Measurements from ENCODE around the gene KIF1A. TPM values are rescaled to one million over a fixed set of nuclear protein-coding genes. Genes with fewer than 3 reads are reported as not detected.

KIF1A gene
- polyA plus RNA-seq, 1 donor: 15.8 TPM

DNA sequence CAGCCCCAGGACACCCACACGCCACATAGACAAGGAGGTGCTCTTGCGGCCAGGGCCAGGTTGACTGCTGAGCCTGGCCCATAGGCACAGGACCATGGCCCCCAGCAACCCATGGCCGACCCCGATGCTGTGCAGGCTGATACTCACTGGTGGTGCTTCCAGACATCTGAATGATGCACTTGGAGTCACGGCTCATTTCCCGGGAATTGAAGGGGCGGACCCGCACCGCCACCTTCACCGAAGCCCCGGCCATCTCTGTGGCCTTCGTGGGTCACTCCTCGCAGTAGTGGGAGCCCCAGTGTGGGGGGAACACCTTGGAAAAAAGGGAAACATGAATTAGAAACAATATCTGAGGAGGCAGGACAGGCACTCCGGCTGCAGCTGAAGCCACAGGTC, 22.5 kb downstream of the KIF1A start:
- no CpG with 5 or more reads among the region's 14 CpGs for WGBS (ENCODE audit: insufficient coverage, low lambda C conversion rate)
- no peak overlapping the region for H3K27ac ChIP-seq (ENCODE audit: low read length)
- peaks cover 12% of the 10 kb centered on the region for H3K27me3 ChIP-seq (ENCODE audit: control insufficient read depth, insufficient read depth, low read length)
- H3K4me1 ChIP-seq (ENCODE audit: control insufficient read depth, insufficient read depth, low read length): peaks cover 14% of the 10 kb centered on the region
- H3K4me3 ChIP-seq (ENCODE audit: low read length): no peak overlapping the region
- H3K36me3 ChIP-seq (ENCODE audit: control insufficient read depth, insufficient read depth, low read length): no peaks in the 10 kb centered on the region
- no peak for DNase-seq
- H3K9me3 ChIP-seq (ENCODE audit: control insufficient read depth, low read depth, low read length): no peaks in the 10 kb centered on the region

DNA sequence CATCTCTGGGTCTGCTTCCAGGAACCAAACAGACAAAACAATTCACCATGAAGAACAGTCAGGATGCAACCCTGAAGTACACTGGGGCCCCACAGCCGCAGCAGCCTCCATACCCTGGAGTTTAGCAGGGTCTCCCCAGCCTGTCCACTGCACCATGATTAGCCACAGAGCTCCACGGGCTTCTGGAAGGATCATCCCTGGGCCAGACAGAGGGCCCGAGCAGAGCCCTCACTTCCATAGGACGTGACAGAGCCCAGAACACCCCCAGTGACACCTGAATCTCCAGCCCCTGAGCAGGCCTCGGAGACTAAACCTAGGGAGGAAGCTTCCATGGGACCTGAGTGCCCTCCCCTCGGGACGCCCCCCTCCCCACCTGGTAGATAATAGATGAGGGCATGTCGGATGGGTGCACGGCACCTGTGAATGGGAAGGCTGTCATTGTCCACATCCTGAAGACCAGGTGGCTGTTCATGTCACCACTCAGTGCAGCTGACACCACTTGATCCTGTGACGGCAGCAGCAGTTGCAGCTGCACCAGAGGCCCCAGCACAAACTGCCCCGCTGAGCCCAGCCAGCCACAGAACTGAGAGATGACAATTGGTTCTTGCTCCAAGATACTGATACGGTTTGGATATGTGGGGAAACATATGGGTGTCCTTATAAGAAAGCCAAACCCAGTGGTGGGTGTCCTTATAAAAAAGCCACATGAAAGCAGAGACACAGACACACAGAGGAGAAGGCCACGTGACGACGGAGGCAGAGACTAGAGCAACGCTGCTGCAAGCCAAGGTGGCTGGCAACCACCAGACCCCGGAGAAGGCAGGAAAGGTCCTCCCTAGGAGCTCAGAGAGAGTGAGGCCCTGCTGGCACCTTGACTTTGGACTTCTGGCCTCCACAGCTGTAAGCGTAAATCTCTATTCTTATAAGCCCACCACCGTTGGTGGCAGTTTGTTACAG, 23.2 kb downstream of the KIF1A start:
- no CpG with 5 or more reads among the region's 19 CpGs for WGBS (ENCODE audit: insufficient coverage, low lambda C conversion rate)
- peaks cover 16% of the 10 kb centered on the region for H3K4me1 ChIP-seq (ENCODE audit: control insufficient read depth, insufficient read depth, low read length)

DNA sequence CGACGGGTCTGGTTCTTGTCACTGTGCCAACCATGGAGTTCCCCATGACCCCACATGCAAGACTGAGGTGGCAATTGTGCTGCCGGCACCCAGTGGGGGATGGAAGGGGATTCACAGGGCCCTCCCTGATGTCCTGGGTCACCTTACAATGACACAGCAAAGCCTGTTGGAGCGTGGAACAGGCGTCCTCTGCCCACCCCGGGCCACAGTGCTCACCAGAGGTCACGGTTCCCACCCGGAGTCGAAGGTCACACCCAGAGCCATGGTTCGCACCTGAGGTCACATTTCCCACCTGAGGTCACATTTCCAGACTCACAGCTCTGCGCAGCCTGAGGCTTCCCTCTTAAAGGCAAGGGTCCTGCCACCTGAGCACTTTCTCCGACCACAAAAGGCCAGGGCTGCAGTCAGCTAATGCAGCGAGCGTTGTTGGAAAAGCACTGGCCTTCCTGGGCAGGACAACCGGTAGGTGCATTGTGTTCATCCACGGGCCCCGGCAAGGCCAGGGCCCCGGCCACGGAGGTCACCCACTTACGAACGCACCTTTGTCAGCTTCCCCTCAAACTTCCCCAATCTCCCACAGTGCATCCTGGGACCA, 24.0 kb downstream of the KIF1A start:
- H3K4me3 ChIP-seq (ENCODE audit: low read length): no peak overlapping the region
- no peak for DNase-seq
- WGBS (ENCODE audit: insufficient coverage, low lambda C conversion rate): no CpG with 5 or more reads among the region's 21 CpGs
- H3K27ac ChIP-seq (ENCODE audit: low read length): no peak overlapping the region
- no peaks in the 10 kb centered on the region for H3K36me3 ChIP-seq (ENCODE audit: control insufficient read depth, insufficient read depth, low read length)
- H3K4me1 ChIP-seq (ENCODE audit: control insufficient read depth, insufficient read depth, low read length): peaks cover 19% of the 10 kb centered on the region
- no peaks in the 10 kb centered on the region for H3K9me3 ChIP-seq (ENCODE audit: control insufficient read depth, low read depth, low read length)
- peaks cover 7% of the 10 kb centered on the region for H3K27me3 ChIP-seq (ENCODE audit: control insufficient read depth, insufficient read depth, low read length)

More for the DNA sequence above, 23.2 kb downstream of the KIF1A start:
- H3K27me3 ChIP-seq (ENCODE audit: control insufficient read depth, insufficient read depth, low read length): peaks cover 12% of the 10 kb centered on the region
- no peaks in the 10 kb centered on the region for H3K36me3 ChIP-seq (ENCODE audit: control insufficient read depth, insufficient read depth, low read length)
- H3K4me3 ChIP-seq (ENCODE audit: low read length): no peak overlapping the region
- no peak for DNase-seq
- H3K27ac ChIP-seq (ENCODE audit: low read length): no peak overlapping the region
- no peaks in the 10 kb centered on the region for H3K9me3 ChIP-seq (ENCODE audit: control insufficient read depth, low read depth, low read length)

DNA sequence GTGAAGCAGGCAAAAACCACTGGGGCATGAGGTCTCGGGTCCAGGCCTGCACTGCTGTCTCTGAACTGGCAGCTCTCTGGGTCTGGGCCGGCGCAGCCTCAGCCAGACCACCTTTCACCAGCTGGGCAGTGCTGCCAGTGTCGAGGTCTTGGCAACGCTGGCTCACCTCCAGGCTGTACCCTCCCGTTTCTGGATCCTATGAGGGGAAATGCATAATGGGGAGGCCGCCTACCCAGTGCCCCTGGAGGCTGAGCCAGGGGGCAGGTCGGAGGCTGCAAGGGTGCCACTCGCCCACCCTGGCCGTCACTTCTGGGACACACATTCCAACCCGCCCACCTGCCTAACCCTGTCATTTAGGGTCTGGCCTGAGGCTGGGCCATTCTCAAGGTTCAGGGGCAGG, 24.6 kb downstream of the KIF1A start:
- H3K27ac ChIP-seq (ENCODE audit: low read length): no peak overlapping the region
- DNase-seq: no peak
- no peaks in the 10 kb centered on the region for H3K9me3 ChIP-seq (ENCODE audit: control insufficient read depth, low read depth, low read length)
- H3K36me3 ChIP-seq (ENCODE audit: control insufficient read depth, insufficient read depth, low read length): no peaks in the 10 kb centered on the region
- H3K4me3 ChIP-seq (ENCODE audit: low read length): no peak overlapping the region
- H3K4me1 ChIP-seq (ENCODE audit: control insufficient read depth, insufficient read depth, low read length): peaks cover 19% of the 10 kb centered on the region
- H3K27me3 ChIP-seq (ENCODE audit: control insufficient read depth, insufficient read depth, low read length): peaks cover 3% of the 10 kb centered on the region
- no CpG with 5 or more reads among the region's 11 CpGs for WGBS (ENCODE audit: insufficient coverage, low lambda C conversion rate)

DNA sequence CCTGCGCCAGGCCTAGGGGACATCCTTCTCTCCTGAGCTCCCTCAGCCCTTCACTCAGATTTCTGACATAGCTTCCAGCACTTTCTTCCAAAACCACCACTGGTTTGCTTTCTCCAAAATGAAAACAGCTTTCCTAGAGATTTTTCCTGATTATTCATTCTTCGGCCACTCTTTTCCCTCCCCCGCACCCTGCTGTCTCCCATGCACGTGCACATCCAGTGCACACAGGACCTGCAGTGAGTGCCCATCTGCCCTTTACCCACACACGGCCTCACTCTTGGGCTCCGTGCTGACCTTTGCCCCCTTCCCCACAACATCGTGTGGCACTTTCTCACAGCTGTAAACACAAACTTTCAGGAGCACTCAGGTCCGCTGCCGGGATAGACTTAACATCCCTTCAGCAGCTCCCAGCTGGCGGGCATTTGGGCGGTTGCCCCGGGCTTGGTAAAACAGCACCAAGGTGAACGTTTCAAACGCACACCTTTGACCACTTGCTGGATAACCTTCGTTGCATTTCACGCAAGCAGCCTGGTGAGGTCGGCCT, 25.8 kb downstream of the KIF1A start:
- Histone ChIP-seq H3K9me3 (ENCODE audit: control insufficient read depth, low read depth, low read length) (no peaks in the 10 kb centered on the region), H3K27ac (ENCODE audit: low read length) (no peak overlapping the region), H3K27me3 (ENCODE audit: control insufficient read depth, insufficient read depth, low read length) (no peaks in the 10 kb centered on the region), H3K36me3 (ENCODE audit: control insufficient read depth, insufficient read depth, low read length) (no peaks in the 10 kb centered on the region), H3K4me3 (ENCODE audit: low read length) (no peak overlapping the region), H3K4me1 (ENCODE audit: control insufficient read depth, insufficient read depth, low read length) (peaks cover 19% of the 10 kb centered on the region)
- peak in 1 of 2 donors; percentile 58 for DNase-seq
- WGBS (ENCODE audit: insufficient coverage, low lambda C conversion rate): no CpG with 5 or more reads among the region's 17 CpGs

DNA sequence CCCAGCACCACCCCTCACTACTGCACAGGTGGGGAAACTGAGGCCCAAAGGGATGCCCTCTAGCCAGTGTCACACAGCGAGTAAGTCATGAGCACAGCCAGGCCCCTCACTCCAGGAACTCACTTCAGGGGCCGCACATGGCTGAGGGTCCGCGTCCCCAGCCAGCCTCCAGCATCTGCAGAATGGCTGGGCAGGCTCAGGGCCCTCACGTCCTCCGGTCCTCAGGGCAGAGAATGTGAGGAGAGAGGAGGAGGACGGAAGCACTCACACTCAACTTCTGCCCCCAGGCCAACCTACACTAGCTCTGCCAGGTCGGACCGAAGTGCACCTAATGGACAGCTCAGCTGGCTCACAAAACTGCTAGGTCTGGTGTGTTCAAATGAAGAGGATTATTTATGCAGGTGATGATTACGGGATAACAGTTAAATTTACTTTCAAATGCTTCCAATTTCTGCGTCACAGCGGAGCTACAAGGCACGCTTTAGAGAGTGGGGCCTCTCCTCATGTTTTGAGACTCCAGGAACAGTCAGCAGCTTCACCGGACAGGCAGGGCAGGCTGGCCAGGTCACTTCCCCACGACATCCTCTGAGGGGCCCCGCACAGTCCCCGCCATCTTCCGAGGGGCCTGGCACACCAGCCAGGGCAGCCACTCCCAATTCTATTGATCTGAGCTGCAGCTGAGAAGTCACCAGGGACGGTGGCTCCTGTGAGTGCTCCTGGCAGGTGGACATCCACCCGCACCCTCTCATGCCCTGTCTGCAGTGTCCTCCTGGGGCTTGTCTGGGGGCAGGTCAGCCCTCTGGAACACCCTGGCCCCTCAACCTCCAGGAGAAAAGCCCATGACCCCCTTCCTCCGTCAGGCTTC, 26.5 kb downstream of the KIF1A start:
- DNase-seq: no peak
- Histone ChIP-seq H3K4me1 (ENCODE audit: control insufficient read depth, insufficient read depth, low read length) (peaks cover 19% of the 10 kb centered on the region), H3K4me3 (ENCODE audit: low read length) (no peak overlapping the region), H3K27me3 (ENCODE audit: control insufficient read depth, insufficient read depth, low read length) (no peaks in the 10 kb centered on the region), H3K9me3 (ENCODE audit: control insufficient read depth, low read depth, low read length) (no peaks in the 10 kb centered on the region), H3K36me3 (ENCODE audit: control insufficient read depth, insufficient read depth, low read length) (no peaks in the 10 kb centered on the region), H3K27ac (ENCODE audit: low read length) (no peak overlapping the region)
- WGBS (ENCODE audit: insufficient coverage, low lambda C conversion rate): no CpG with 5 or more reads among the region's 21 CpGs

DNA sequence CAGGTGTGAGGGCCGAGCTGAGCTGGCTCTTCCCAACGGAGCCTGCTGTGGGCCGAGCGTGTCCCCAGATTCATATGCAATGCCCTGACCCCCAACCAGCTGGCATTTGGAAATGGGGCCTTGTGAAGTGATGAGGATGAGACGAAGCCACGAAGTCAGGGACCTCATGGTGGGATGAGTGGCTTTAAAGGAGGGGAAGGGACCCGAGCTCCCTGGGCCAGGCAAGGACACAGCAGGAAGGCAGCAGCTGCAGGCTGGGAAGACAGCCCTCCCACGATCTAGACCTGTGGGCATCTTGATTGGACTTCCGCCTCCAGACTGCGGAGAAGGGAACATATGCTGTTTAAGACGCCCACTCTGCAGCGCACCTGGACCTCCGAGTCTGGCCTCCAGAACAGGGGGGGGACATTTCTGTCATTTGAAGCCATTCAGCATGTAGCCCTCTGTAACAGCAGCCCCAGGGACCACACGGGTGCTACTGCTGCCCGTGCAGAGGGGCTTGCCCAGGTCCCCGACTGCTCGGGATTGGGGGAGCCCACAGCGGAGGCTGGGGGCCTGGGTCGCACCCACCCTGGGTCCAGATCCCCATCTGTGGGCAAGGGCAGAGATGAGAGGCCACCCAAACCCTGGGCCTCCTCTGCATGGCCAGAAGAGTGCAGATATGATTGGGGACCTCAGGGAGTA, 27.2 kb downstream of the KIF1A start:
- Histone ChIP-seq H3K4me3 (ENCODE audit: low read length) (no peak overlapping the region), H3K27ac (ENCODE audit: low read length) (no peak overlapping the region), H3K36me3 (ENCODE audit: control insufficient read depth, insufficient read depth, low read length) (no peaks in the 10 kb centered on the region), H3K27me3 (ENCODE audit: control insufficient read depth, insufficient read depth, low read length) (no peaks in the 10 kb centered on the region), H3K4me1 (ENCODE audit: control insufficient read depth, insufficient read depth, low read length) (peaks cover 19% of the 10 kb centered on the region), H3K9me3 (ENCODE audit: control insufficient read depth, low read depth, low read length) (no peaks in the 10 kb centered on the region)
- no CpG with 5 or more reads among the region's 19 CpGs for WGBS (ENCODE audit: insufficient coverage, low lambda C conversion rate)
- no peak for DNase-seq

DNA sequence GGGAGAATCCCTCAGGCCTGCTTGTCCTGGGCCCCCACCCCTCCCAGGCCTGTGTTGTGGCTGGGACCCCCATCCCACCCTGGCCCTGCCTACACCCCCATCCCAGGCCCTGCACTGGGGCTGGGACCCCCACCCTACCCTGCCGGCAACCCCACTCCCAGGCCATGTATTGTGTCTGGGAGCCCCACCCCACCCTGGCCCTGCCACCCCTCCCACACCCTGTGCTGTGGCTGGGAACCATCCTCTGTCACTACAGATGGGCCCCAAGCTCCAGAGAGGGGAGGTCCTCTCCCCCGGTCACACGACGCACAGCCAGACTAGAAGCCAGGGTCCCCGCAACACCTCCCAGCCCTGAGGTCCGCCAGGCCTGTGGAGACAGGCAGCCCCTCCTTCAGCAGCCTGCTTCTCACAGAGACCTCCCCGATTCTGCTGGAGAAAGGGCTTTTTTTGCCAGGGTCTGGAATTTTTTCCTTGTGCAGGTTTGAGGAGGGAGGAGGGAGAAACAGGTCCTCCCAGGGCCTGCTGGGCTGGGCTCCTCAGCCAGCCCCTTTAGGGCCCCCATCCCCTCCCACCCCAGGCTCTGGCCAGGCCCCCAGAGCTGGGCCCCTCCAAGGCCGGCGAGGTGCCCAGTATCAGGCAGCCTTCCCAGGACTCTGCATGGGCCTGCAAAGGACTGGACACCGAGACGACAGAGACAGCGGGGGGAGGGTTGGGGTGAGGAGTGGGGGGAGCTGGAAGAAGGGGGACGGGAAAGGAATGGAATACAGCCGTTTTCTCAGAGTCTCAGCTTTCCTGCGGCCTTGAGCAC, 28.0 kb downstream of the KIF1A start:
- H3K27ac ChIP-seq (ENCODE audit: low read length): no peak overlapping the region
- H3K4me1 ChIP-seq (ENCODE audit: control insufficient read depth, insufficient read depth, low read length): peaks cover 19% of the 10 kb centered on the region
- H3K27me3 ChIP-seq (ENCODE audit: control insufficient read depth, insufficient read depth, low read length): no peaks in the 10 kb centered on the region
- no peaks in the 10 kb centered on the region for H3K9me3 ChIP-seq (ENCODE audit: control insufficient read depth, low read depth, low read length)
- H3K4me3 ChIP-seq (ENCODE audit: low read length): no peak overlapping the region
- DNase-seq: peak in 1 of 2 donors; percentile 10
- WGBS (ENCODE audit: insufficient coverage, low lambda C conversion rate): no CpG with 5 or more reads among the region's 15 CpGs
- no peaks in the 10 kb centered on the region for H3K36me3 ChIP-seq (ENCODE audit: control insufficient read depth, insufficient read depth, low read length)

DNA sequence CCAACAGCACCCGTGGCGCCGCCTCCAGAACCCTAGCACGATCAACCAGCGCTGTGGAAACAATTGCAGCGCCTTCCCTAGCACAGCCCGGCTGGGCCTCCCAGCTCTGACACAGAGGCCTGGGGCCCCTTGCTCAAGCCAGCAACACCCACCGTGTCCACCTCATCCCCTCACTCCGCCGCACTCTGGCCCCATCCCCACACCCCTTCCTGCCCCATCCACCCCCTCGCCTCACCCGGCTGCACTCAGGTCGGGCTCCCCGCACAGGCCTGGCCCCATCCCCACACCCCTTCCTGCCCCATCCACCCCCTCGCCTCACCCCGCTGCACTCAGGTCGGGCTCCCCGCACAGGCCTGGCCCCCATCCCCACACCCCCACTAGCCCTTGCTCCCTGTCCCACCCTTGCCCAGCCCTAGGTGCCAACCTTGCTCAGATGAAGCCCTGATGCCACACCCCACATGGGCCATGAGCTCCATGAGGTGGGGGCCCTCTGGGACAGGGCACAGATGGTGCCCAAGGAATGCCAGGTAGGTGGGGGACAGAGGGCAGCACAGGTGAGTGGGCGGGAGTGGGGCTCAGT, 28.7 kb downstream of the KIF1A start:
- no CpG with 5 or more reads among the region's 19 CpGs for WGBS (ENCODE audit: insufficient coverage, low lambda C conversion rate)
- no peak for DNase-seq
- Histone ChIP-seq H3K36me3 (ENCODE audit: control insufficient read depth, insufficient read depth, low read length) (no peaks in the 10 kb centered on the region), H3K27ac (ENCODE audit: low read length) (no peak overlapping the region), H3K27me3 (ENCODE audit: control insufficient read depth, insufficient read depth, low read length) (no peaks in the 10 kb centered on the region), H3K4me1 (ENCODE audit: control insufficient read depth, insufficient read depth, low read length) (peaks cover 19% of the 10 kb centered on the region), H3K9me3 (ENCODE audit: control insufficient read depth, low read depth, low read length) (no peaks in the 10 kb centered on the region), H3K4me3 (ENCODE audit: low read length) (no peak overlapping the region)
